ENCODE results near the gene BANP. TPM values are rescaled to one million over a fixed set of nuclear protein-coding genes. Genes with fewer than 3 reads are reported as not detected.

BANP gene
- total RNA-seq, 1 donor from 2014 or later, result 30.4 TPM

DNA sequence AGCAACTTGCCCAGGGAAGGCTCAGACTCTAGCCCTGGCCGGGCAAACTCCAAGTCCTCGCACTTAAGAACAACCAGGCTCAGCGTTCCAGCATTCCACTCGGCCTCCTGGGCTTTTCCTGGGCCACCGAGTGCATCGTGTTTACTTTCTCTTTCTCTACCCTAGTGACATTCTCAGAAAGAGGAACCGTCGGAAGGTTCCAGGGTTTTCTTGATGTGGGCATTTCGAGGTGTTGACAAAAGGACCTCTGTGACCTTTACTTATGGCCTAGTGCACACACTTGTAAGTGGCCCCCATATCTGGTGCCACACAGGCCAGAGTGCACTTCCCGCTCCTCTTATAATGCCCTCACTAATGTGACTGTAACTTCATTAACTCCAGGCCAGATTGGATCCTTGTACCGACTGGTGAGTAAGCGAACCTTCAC lies 3.1 kb upstream of the BANP start:
- Histone ChIP-seq H3K27me3 (no peaks in the 10 kb centered on the region), H3K36me3 (no peaks in the 10 kb centered on the region), H3K4me2 (no peak overlapping the region), H3K79me2 (ENCODE audit: low read depth) (peaks cover 16% of the 10 kb centered on the region), H3K4me3 (no peak overlapping the region), H3F3A (ENCODE audit: low read depth) (peaks cover 8% of the 10 kb centered on the region), H4K20me1 (ENCODE audit: low read depth) (peaks cover 10% of the 10 kb centered on the region), H3K9ac (no peak overlapping the region), H2AFZ (replicated peaks) (no peak overlapping the region), H3K4me1 (peaks cover 12% of the 10 kb centered on the region), H3K9me3 (ENCODE audit: low read depth) (no peaks in the 10 kb centered on the region), H3K27ac (no peak overlapping the region)
- H3K27me3 Mint-ChIP-seq (ENCODE audit: insufficient read depth, low read depth), result peaks cover 3% of the 10 kb centered on the region
- no peaks in the 10 kb centered on the region for H3K9me3 Mint-ChIP-seq
- DNase-seq (ENCODE audit: low spot score), result no peak
- H3K4me1 Mint-ChIP-seq, result peaks cover 6% of the 10 kb centered on the region
- no peak overlapping the region for H3K4me3 Mint-ChIP-seq
- H3K36me3 Mint-ChIP-seq, result no peaks in the 10 kb centered on the region
- TF ChIP-seq EZH2phosphoT487 (IDR thresholded peaks at IDR 0.05), result no peak
- no peak for TF ChIP-seq EZH2 (IDR thresholded peaks at IDR 0.05)
- no peak for TF ChIP-seq CTCF (IDR thresholded peaks at IDR 0.05)
- H3K27ac Mint-ChIP-seq, result no peak overlapping the region

GRCh38 chr16:87948735-87949070 lies 2.5 kb upstream of the BANP start:
- H3F3A ChIP-seq (ENCODE audit: low read depth), result peaks cover 8% of the 10 kb centered on the region
- H4K20me1 ChIP-seq (ENCODE audit: low read depth), result peaks cover 14% of the 10 kb centered on the region
- Mint-ChIP-seq H3K4me1 (peaks cover 12% of the 10 kb centered on the region), H3K9me3 (no peaks in the 10 kb centered on the region), H3K27me3 (ENCODE audit: insufficient read depth, low read depth) (peaks cover 3% of the 10 kb centered on the region), H3K4me3 (no peak overlapping the region), H3K27ac (no peak overlapping the region), H3K36me3 (peaks cover 3% of the 10 kb centered on the region)
- H3K36me3 ChIP-seq, result no peaks in the 10 kb centered on the region
- no peak overlapping the region for H3K4me2 ChIP-seq
- H2AFZ ChIP-seq (replicated peaks), result no peak overlapping the region
- no peaks in the 10 kb centered on the region for H3K27me3 ChIP-seq
- no peak for TF ChIP-seq EZH2phosphoT487 (IDR thresholded peaks at IDR 0.05)
- TF ChIP-seq CTCF (IDR thresholded peaks at IDR 0.05), result no peak
- TF ChIP-seq EZH2 (IDR thresholded peaks at IDR 0.05), result no peak
- no peak for DNase-seq (ENCODE audit: low spot score)
- peaks cover 12% of the 10 kb centered on the region for H3K4me1 ChIP-seq
- no peak overlapping the region for H3K9ac ChIP-seq
- H3K9me3 ChIP-seq (ENCODE audit: low read depth), result no peaks in the 10 kb centered on the region
- no peak overlapping the region for H3K27ac ChIP-seq
- H3K4me3 ChIP-seq, result no peak overlapping the region
- peaks cover 21% of the 10 kb centered on the region for H3K79me2 ChIP-seq (ENCODE audit: low read depth)

DNA sequence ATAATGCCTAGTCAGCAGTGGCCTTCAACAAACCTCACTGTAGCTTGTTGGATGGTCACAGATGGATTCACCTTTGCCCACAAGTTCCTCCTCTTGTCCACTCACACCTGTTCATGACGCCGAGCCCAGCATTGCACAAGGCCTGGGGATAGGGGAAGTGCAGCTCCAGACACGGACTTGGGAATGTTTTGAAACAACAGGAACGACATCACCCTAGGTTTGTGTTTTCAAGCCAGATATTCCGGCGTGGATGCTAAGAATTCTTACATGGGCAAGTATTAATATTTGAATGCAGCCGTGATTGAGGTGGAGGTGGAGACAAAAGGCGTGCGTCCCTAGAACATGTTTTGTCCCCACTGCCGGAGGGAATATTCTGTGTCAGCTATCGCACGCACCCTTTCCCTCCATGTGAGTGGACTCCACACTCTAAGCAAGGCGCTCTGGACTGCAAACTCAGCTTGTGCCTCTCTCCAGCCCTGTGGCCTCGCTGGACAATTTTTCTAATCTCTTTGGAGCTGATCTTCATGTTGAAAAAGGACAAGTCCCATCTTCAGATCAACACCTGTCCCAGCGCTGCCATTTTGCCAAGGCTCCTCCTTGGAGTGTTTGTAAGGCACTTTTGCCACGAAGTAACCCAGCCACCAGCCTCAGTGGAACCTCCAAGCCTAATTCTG lies 2.0 kb upstream of the BANP start:
- H3K27me3 Mint-ChIP-seq (ENCODE audit: insufficient read depth, low read depth), result peaks cover 3% of the 10 kb centered on the region
- H3K9me3 Mint-ChIP-seq, result no peaks in the 10 kb centered on the region
- no peak for DNase-seq (ENCODE audit: low spot score)
- H3K9me3 ChIP-seq (ENCODE audit: low read depth), result no peaks in the 10 kb centered on the region
- peaks cover 12% of the 10 kb centered on the region for H3K4me1 ChIP-seq
- no peak overlapping the region for H3K4me3 ChIP-seq
- H3K27ac ChIP-seq, result no peak overlapping the region
- TF ChIP-seq EZH2phosphoT487 (IDR thresholded peaks at IDR 0.05) (no peak), EZH2 (IDR thresholded peaks at IDR 0.05) (no peak)
- H3K9ac ChIP-seq, result no peak overlapping the region
- H3K27me3 ChIP-seq, result no peaks in the 10 kb centered on the region
- H3K36me3 ChIP-seq, result no peaks in the 10 kb centered on the region
- peaks cover 3% of the 10 kb centered on the region for H3K36me3 Mint-ChIP-seq
- H3K4me3 Mint-ChIP-seq, result peak overlapping the region; percentile 66
- H2AFZ ChIP-seq (replicated peaks), result no peak overlapping the region
- H3K79me2 ChIP-seq (ENCODE audit: low read depth), result peaks cover 26% of the 10 kb centered on the region
- H3K4me2 ChIP-seq, result no peak overlapping the region
- peaks cover 19% of the 10 kb centered on the region for H4K20me1 ChIP-seq (ENCODE audit: low read depth)
- H3K27ac Mint-ChIP-seq, result no peak overlapping the region
- H3F3A ChIP-seq (ENCODE audit: low read depth), result peaks cover 8% of the 10 kb centered on the region
- peaks cover 12% of the 10 kb centered on the region for H3K4me1 Mint-ChIP-seq

All from neural progenitor cell (in vitro differentiated cells).